Vagina (tissue), 2 donors: ENCODE results near the gene HMCN2. TPM values are rescaled to one million over a fixed set of nuclear protein-coding genes. Genes with fewer than 3 reads are reported as not detected.
"Not testable (repeated sequence)": the region's sequence is repeated elsewhere in the genome, so short reads cannot be mapped to it uniquely, and the experiment has no call there.

Experiments used
- DNase-seq, 2 donors: peaks; one replicate each; pipeline ENCODE4 v3.0.0-alpha.2; 2017; ENCODE audit errors: extremely low spot score in 2 of 2
- H3K27ac ChIP-seq: fragments of 200-600 bp; sonication (generic); one replicate; pipeline ENCODE4 v1.5.1; 2019
- H3K27me3 ChIP-seq: fragments of 200-600 bp; sonication (generic); one replicate; pipeline ENCODE4 v1.5.1; 2019
- H3K36me3 ChIP-seq, 2 donors: fragments of 200-600 bp; sonication (generic); one replicate each; pipeline ENCODE4 v1.5.1; 2017 to 2019
- H3K4me1 ChIP-seq: fragments of 200-600 bp; sonication (generic); one replicate; pipeline ENCODE4 v1.5.1; 2019
- H3K4me3 ChIP-seq, 2 donors: fragments of 200-600 bp; sonication (generic); 1 replicate in 1 of 2; 2 replicates in 1 of 2; pipeline ENCODE4 v1.5.1; 2016 to 2019
- H3K9me3 ChIP-seq: fragments of 200-600 bp; sonication (generic); one replicate; pipeline ENCODE4 v1.5.1; 2019
- CTCF ChIP-seq, 3 experiments: fragments of 450-650 bp in 2 of 3; fragments of 200-600 bp in 1 of 3; sonication (generic) in 1 of 3; IDR thresholded peaks; one replicate each; pipeline ENCODE4 v1.5.1; 2017 to 2019; ENCODE audit warnings: antibody characterized with exemption in 3 of 3, mild to moderate bottlenecking in 2 of 3, moderate library complexity in 2 of 3
- POLR2A ChIP-seq, 2 donors: fragments of 450-650 bp; IDR thresholded peaks; one replicate each; pipeline ENCODE4 v1.6.1; 2017; ENCODE audit warnings: antibody characterized with exemption in 2 of 2, mild to moderate bottlenecking in 2 of 2, moderate library complexity in 2 of 2
- POLR2AphosphoS5 ChIP-seq, 2 donors: sonication (generic); formaldehyde crosslinking; IDR thresholded peaks; one replicate each; pipeline ENCODE4 v1.9.0; 2017; ENCODE audit warnings: antibody characterized with exemption in 2 of 2, mild to moderate bottlenecking in 2 of 2, low read depth in 1 of 2; ENCODE audit not compliant: insufficient read depth in 1 of 2
- intact Hi-C: fragments of 100-400 bp; cut with DNase I; formaldehyde crosslinking; loops from one replicate; pipeline ENCODE4 v1.15.1; 2023
- total RNA-seq: library from RNA; depleted of rRNA; stranded (reverse); fragments of >200 nt; gene quantifications from one replicate; pipeline ENCODE4 v1.2.3, GENCODE V29; 2016

The HMCN2 gene
- total RNA-seq, 1 donor from 2014 or later = 5.2 TPM

GRCh38 chr9:130336885-130337284 is 71.3 kb downstream of the HMCN2 start:
- intact Hi-C loops = no loop called here
- H3K9me3 ChIP-seq = no peaks in the 10 kb centered on the region
- no peak for DNase-seq
- no peak overlapping the region for H3K27ac ChIP-seq
- no peak overlapping the region for H3K4me3 ChIP-seq
- H3K27me3 ChIP-seq = no peaks in the 10 kb centered on the region
- H3K36me3 ChIP-seq = no peaks in the 10 kb centered on the region
- H3K4me1 ChIP-seq = peaks cover 4% of the 10 kb centered on the region
- TF ChIP-seq POLR2AphosphoS5 (IDR thresholded peaks at IDR 0.05; ENCODE audit: insufficient read depth in 1 of 2, low read depth in 1 of 2) (peak in 1 of 2 donors; percentile 7), CTCF (IDR thresholded peaks at IDR 0.05) (no peak), POLR2A (IDR thresholded peaks at IDR 0.05) (no peak)

- Histone ChIP-seq H3K4me1 (no peaks in the 10 kb centered on the region), H3K36me3 (no peaks in the 10 kb centered on the region), H3K9me3 (no peaks in the 10 kb centered on the region), H3K27ac (no peak overlapping the region), H3K27me3 (no peaks in the 10 kb centered on the region), H3K4me3 (no peak overlapping the region)
- no peak for TF ChIP-seq POLR2AphosphoS5 (IDR thresholded peaks at IDR 0.05; ENCODE audit: insufficient read depth in 1 of 2, low read depth in 1 of 2)
- no peak for TF ChIP-seq POLR2A (IDR thresholded peaks at IDR 0.05)
- no peak for TF ChIP-seq CTCF (IDR thresholded peaks at IDR 0.05)
- intact Hi-C loops = no loop called here
- no peak for DNase-seq
Measured at GRCh38 chr9:130337318-130337717, 71.8 kb downstream of the HMCN2 start.

- Histone ChIP-seq H3K36me3 (no peaks in the 10 kb centered on the region), H3K4me1 (no peaks in the 10 kb centered on the region), H3K4me3 (no peak overlapping the region), H3K27me3 (no peaks in the 10 kb centered on the region), H3K9me3 (no peaks in the 10 kb centered on the region), H3K27ac (no peak overlapping the region)
- DNase-seq = no peak
- intact Hi-C loops = no loop called here
- no peak for TF ChIP-seq POLR2AphosphoS5 (IDR thresholded peaks at IDR 0.05; ENCODE audit: insufficient read depth in 1 of 2, low read depth in 1 of 2)
- no peak for TF ChIP-seq CTCF (IDR thresholded peaks at IDR 0.05)
- TF ChIP-seq POLR2A (IDR thresholded peaks at IDR 0.05) = no peak
Measured at GRCh38 chr9:130337784-130338380, 72.3 kb downstream of the HMCN2 start.

- H3K4me3 ChIP-seq, H3K36me3 ChIP-seq, H3K27ac ChIP-seq, H3K4me1 ChIP-seq, intact Hi-C loops, H3K27me3 ChIP-seq, DNase-seq, H3K9me3 ChIP-seq: not testable (repeated sequence)
Measured at GRCh38 chr9:130338891-130339290, 73.3 kb downstream of the HMCN2 start.

GRCh38 chr9:130339306-130339705 is 73.7 kb downstream of the HMCN2 start:
- no peak overlapping the region for H3K4me3 ChIP-seq
- H3K36me3 ChIP-seq = no peaks in the 10 kb centered on the region
- H3K27me3 ChIP-seq = no peaks in the 10 kb centered on the region
- H3K4me1 ChIP-seq = no peaks in the 10 kb centered on the region
- no peak for DNase-seq
- H3K27ac ChIP-seq = no peak overlapping the region
- intact Hi-C loops = no loop called here
- TF ChIP-seq CTCF (IDR thresholded peaks at IDR 0.05) (no peak), POLR2A (IDR thresholded peaks at IDR 0.05) (no peak), POLR2AphosphoS5 (IDR thresholded peaks at IDR 0.05; ENCODE audit: insufficient read depth in 1 of 2, low read depth in 1 of 2) (no peak)
- H3K9me3 ChIP-seq = no peaks in the 10 kb centered on the region
